ENCODE measurements around the gene ADCK2. TPM values are rescaled to one million over a fixed set of nuclear protein-coding genes. Genes with fewer than 3 reads are reported as not detected.

Gene ADCK2
- total and polyA plus RNA-seq, 9 of the 15 experiments (the other 6 are each of a cell fraction or from before 2014, with no cell fraction given): 0.08 to 14.3 (median 9.7) TPM

DNA sequence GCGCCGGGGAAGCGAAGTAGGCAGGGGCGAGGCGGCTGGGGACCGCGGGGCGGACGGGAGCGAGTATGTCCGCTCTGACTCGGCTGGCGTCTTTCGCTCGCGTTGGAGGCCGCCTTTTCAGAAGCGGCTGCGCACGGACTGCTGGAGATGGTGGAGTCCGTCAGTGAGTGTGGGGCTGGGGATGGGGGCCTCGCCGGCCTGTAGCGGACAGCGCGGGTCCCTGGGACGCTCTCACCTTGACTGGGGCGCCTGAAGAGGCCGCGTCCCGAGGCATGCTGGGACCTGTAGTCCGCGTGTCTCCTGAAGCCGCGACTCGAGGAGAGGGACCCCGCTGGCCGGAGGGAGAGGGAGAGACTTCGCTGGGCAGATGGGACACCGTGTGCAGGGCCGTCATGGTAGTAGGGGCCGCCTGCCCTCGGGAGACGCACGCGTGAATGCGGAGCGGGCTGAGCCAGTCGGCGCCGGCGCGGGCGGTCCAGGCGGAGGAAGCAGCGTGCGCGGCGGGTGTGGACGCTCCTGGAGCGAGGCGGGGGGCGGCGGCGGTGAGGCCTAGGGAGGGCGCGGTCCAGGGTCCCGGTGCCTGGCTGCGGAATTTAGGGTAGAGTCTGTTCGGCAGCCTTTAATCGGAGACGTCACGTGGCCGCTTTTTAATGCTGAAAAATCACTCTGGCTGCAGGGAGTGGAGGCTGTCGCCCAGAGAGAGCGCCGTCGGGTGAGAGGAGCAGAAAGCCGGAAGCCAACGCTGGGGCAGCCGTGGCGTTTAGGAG is 24.1 kb downstream of the ADCK2 start, which contains the start of gene NDUFB2 (continued):
- TF ChIP-seq ZNF232 (CRISPR knock-in tag; IDR thresholded peaks at IDR 0.05) (peak; percentile 88; the same call in 1 of the 2 replicates), KAT8 (IDR thresholded peaks at IDR 0.05; ENCODE audit: low read depth) (no peak), ZNF282 (CRISPR knock-in tag; IDR thresholded peaks at IDR 0.05) (peak; percentile 83; the same call in 1 of the 2 replicates), TBP (optimal IDR thresholded peaks at IDR 0.05; ENCODE audit: low read depth, low read length) (peak; percentile 38), CBFB (CRISPR knock-in tag; IDR thresholded peaks at IDR 0.05) (peak; percentile 90), ZNF57 (CRISPR knock-in tag; IDR thresholded peaks at IDR 0.05) (no peak), KDM1A (IDR thresholded peaks at IDR 0.05) (peak in 1 of 2 experiments; percentile 61; a peak in 1 of 4 replicates), GTF2A2 (tag; IDR thresholded peaks at IDR 0.05) (no peak), ETV5 (CRISPR knock-in tag; IDR thresholded peaks at IDR 0.05; ENCODE audit: low read depth) (peak; percentile 81), ZNF79 (CRISPR knock-in tag; IDR thresholded peaks at IDR 0.05; ENCODE audit: low read depth) (peak; percentile 12; the same call in 1 of the 2 replicates), MEF2A (IDR thresholded peaks at IDR 0.05; ENCODE audit: control insufficient read depth, low read depth, low read length) (no peak), RBFOX2 (IDR thresholded peaks at IDR 0.05; ENCODE audit: low read depth, low read length) (peak; percentile 95), KLF10 (CRISPR knock-in tag; IDR thresholded peaks at IDR 0.05) (no peak), ZNF551 (CRISPR knock-in tag; IDR thresholded peaks at IDR 0.05) (no peak), FOXJ3 (CRISPR knock-in tag; IDR thresholded peaks at IDR 0.05) (no peak), ZNF253 (CRISPR knock-in tag; conservative IDR thresholded peaks at IDR 0.05) (no peak), HCFC1 (IDR thresholded peaks at IDR 0.05; ENCODE audit: low read depth, low read length) (peak; percentile 88), SREBF1 (IDR thresholded peaks at IDR 0.05; ENCODE audit: borderline replicate concordance, low read depth, low read length) (no peak), TEAD1 (CRISPR knock-in tag; IDR thresholded peaks at IDR 0.05) (peak in 1 of 2 experiments; percentile 85; a peak in 2 of 4 replicates)
- TF ChIP-seq, protein P1, sequence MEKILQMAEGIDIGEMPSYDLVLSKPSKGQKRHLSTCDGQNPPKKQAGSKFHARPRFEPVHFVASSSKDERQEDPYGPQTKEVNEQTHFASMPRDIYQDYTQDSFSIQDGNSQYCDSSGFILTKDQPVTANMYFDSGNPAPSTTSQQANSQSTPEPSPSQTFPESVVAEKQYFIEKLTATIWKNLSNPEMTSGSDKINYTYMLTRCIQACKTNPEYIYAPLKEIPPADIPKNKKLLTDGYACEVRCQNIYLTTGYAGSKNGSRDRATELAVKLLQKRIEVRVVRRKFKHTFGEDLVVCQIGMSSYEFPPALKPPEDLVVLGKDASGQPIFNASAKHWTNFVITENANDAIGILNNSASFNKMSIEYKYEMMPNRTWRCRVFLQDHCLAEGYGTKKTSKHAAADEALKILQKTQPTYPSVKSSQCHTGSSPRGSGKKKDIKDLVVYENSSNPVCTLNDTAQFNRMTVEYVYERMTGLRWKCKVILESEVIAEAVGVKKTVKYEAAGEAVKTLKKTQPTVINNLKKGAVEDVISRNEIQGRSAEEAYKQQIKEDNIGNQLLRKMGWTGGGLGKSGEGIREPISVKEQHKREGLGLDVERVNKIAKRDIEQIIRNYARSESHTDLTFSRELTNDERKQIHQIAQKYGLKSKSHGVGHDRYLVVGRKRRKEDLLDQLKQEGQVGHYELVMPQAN (IDR thresholded peaks at IDR 0.05; ENCODE audit: borderline replicate concordance): peak; percentile 87; the same call in 1 of the 2 replicates
- TF ChIP-seq, protein P2, sequence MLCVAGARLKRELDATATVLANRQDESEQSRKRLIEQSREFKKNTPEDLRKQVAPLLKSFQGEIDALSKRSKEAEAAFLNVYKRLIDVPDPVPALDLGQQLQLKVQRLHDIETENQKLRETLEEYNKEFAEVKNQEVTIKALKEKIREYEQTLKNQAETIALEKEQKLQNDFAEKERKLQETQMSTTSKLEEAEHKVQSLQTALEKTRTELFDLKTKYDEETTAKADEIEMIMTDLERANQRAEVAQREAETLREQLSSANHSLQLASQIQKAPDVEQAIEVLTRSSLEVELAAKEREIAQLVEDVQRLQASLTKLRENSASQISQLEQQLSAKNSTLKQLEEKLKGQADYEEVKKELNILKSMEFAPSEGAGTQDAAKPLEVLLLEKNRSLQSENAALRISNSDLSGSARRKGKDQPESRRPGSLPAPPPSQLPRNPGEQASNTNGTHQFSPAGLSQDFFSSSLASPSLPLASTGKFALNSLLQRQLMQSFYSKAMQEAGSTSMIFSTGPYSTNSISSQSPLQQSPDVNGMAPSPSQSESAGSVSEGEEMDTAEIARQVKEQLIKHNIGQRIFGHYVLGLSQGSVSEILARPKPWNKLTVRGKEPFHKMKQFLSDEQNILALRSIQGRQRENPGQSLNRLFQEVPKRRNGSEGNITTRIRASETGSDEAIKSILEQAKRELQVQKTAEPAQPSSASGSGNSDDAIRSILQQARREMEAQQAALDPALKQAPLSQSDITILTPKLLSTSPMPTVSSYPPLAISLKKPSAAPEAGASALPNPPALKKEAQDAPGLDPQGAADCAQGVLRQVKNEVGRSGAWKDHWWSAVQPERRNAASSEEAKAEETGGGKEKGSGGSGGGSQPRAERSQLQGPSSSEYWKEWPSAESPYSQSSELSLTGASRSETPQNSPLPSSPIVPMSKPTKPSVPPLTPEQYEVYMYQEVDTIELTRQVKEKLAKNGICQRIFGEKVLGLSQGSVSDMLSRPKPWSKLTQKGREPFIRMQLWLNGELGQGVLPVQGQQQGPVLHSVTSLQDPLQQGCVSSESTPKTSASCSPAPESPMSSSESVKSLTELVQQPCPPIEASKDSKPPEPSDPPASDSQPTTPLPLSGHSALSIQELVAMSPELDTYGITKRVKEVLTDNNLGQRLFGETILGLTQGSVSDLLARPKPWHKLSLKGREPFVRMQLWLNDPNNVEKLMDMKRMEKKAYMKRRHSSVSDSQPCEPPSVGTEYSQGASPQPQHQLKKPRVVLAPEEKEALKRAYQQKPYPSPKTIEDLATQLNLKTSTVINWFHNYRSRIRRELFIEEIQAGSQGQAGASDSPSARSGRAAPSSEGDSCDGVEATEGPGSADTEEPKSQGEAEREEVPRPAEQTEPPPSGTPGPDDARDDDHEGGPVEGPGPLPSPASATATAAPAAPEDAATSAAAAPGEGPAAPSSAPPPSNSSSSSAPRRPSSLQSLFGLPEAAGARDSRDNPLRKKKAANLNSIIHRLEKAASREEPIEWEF (CRISPR knock-in tag; IDR thresholded peaks at IDR 0.05): no peak
